ENCODE results near the gene STXBP3.

DNA sequence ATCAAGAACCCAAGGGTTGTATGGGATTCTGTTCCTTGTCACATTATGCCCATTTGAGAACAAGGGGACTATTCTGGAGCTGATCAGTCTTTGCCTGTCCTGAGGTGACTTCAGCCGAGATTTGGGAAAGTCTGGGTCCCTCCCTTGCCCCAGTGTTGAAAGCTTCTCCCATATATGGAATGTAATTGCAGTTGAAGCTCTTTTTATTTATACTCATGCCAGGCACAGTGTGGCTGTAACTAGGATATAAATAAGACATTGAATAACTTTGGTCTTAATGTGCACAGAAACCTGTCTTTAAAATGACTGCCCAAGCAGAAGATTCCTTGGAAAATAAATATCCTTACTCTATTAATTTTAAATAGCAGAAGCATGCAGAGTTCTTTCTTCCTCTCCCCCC is 95.2 kb downstream of the STXBP3 start:
- TF ChIP-seq, protein P1, sequence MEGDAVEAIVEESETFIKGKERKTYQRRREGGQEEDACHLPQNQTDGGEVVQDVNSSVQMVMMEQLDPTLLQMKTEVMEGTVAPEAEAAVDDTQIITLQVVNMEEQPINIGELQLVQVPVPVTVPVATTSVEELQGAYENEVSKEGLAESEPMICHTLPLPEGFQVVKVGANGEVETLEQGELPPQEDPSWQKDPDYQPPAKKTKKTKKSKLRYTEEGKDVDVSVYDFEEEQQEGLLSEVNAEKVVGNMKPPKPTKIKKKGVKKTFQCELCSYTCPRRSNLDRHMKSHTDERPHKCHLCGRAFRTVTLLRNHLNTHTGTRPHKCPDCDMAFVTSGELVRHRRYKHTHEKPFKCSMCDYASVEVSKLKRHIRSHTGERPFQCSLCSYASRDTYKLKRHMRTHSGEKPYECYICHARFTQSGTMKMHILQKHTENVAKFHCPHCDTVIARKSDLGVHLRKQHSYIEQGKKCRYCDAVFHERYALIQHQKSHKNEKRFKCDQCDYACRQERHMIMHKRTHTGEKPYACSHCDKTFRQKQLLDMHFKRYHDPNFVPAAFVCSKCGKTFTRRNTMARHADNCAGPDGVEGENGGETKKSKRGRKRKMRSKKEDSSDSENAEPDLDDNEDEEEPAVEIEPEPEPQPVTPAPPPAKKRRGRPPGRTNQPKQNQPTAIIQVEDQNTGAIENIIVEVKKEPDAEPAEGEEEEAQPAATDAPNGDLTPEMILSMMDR (IDR thresholded peaks at IDR 0.05; ENCODE audit: poor library complexity), result no peak
- no peak for TF ChIP-seq EZH2 (IDR thresholded peaks at IDR 0.05; ENCODE audit: borderline replicate concordance)
- TF ChIP-seq EZH2phosphoT487 (IDR thresholded peaks at IDR 0.05; ENCODE audit: low read depth, severe bottlenecking, unreplicated experiment), result no peak

All from hepatocyte (in vitro differentiated cells).